ENCODE data around the gene CEMIP. TPM values are rescaled to one million over a fixed set of nuclear protein-coding genes. Genes with fewer than 3 reads are reported as not detected.

CEMIP gene
- total RNA-seq, 4 donors from 2014 or later, result 0.27 to 0.32 TPM; not detected in 2

DNA sequence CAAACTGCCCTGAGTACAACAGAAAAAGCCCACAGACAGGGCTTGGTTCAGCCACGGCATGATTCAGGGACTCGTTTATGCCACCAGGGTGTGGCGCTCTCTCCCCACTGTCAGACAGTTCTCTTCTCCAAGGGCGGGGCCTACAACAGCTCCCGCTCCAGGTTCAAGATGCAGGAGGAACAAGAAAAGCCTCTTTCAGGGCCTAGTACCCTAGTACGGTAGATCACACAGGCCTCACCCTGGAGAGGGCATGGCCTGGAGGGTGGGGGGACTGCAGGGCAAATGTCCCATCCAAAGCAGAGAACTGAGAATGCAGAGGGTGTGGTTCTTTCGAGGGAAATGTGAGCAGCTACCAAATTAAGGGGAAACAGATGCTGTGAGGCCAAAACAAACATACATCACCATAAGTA, 198.5 kb downstream of the CEMIP start:
- TF ChIP-seq EP300 (IDR thresholded peaks at IDR 0.05; ENCODE audit: low read depth), result no peak
- TF ChIP-seq, protein P1, sequence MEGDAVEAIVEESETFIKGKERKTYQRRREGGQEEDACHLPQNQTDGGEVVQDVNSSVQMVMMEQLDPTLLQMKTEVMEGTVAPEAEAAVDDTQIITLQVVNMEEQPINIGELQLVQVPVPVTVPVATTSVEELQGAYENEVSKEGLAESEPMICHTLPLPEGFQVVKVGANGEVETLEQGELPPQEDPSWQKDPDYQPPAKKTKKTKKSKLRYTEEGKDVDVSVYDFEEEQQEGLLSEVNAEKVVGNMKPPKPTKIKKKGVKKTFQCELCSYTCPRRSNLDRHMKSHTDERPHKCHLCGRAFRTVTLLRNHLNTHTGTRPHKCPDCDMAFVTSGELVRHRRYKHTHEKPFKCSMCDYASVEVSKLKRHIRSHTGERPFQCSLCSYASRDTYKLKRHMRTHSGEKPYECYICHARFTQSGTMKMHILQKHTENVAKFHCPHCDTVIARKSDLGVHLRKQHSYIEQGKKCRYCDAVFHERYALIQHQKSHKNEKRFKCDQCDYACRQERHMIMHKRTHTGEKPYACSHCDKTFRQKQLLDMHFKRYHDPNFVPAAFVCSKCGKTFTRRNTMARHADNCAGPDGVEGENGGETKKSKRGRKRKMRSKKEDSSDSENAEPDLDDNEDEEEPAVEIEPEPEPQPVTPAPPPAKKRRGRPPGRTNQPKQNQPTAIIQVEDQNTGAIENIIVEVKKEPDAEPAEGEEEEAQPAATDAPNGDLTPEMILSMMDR (IDR thresholded peaks at IDR 0.05), result peak; percentile 53 to 62 (median 56)
- no peak for TF ChIP-seq POLR2AphosphoS5 (IDR thresholded peaks at IDR 0.05)
- Histone ChIP-seq H3K9me3 (no peaks in the 10 kb centered on the region), H3K27ac (no peak overlapping the region), H3K27me3 (no peaks in the 10 kb centered on the region), H3K4me3 (no peak overlapping the region), H3K4me1 (peaks cover 0 to 4% (median 1%) of the 10 kb centered on the region in 4 donors), H3K36me3 (peaks cover 0 to 25% (median 4%) of the 10 kb centered on the region in 4 donors)
- in situ Hi-C loops (cut with MboI; ENCODE audit: low pct_ligation_motif_present in 1 of 4, low pct_unique_long_range_greater_than_20kb in 1 of 4, low sequenced_read_pairs in 3 of 4), result loop anchor here (10.0 to 25.0 kb wide), 6 partner anchors 127 to 523 kb away; no protein-coding TSS in a partner anchor
- intact Hi-C loops (cut with DNase I; ENCODE audit: low total_unique reads), result loop anchor here (5.0 kb wide), 1 partner anchor 290 kb away; no protein-coding TSS in a partner anchor
- DNase-seq, result peak; percentile 78
- WGBS, 2 donors (ENCODE audit: low coverage in 1 of 2), result 20 to 25% methylated on average over 1 to 7 of the region's 7 CpGs

DNA sequence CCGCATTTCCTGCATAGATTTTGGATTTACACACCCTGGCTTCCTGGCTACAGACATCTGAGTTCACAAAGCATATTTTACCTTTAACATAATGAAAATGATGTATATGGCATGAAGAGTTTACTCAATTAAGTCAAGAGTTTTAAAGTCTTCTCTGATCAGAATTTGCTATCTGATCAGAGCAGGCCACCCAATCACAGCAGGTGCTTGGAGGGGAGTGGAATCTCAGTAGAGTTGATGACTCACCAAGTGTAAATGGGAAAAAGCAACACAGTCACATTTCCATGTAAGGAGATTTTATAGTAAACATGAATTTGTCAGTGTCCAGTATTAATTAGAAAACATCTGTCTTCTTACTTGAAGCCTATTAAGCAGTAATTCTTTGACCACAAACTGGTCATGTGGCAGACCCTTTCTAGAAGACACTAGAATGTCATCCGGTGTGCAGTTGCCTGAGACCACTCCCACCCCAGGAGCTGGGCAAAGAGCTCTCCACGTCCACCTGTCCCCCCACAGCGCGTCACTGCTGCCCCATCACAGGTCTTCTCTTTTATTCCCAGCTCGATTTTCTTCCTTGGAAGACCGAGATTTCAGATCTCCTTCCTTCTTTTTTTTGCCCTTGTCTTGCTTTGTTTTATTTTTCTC, 199.6 kb downstream of the CEMIP start:
- H3K36me3 ChIP-seq, result peaks cover 0 to 25% (median 4%) of the 10 kb centered on the region in 4 donors
- H3K27ac ChIP-seq, result no peak overlapping the region
- in situ Hi-C loops (cut with MboI; ENCODE audit: low pct_ligation_motif_present in 1 of 4, low pct_unique_long_range_greater_than_20kb in 1 of 4, low sequenced_read_pairs in 3 of 4) (loop anchor here (10.0 to 25.0 kb wide), 6 partner anchors 126 to 524 kb away; no protein-coding TSS in a partner anchor), intact Hi-C loops (cut with DNase I; ENCODE audit: low total_unique reads) (loop anchor here (5.0 kb wide), 1 partner anchor 288 kb away; no protein-coding TSS in a partner anchor)
- TF ChIP-seq, protein P1 (IDR thresholded peaks at IDR 0.05), result no peak
- TF ChIP-seq EP300 (IDR thresholded peaks at IDR 0.05; ENCODE audit: low read depth), result no peak
- TF ChIP-seq POLR2A (IDR thresholded peaks at IDR 0.05), result no peak
- TF ChIP-seq POLR2AphosphoS5 (IDR thresholded peaks at IDR 0.05), result no peak
- H3K4me1 ChIP-seq, result peaks cover 0 to 4% (median 1%) of the 10 kb centered on the region in 4 donors
- H3K4me3 ChIP-seq, result no peak overlapping the region
- DNase-seq, result no peak
- WGBS, 2 donors (ENCODE audit: low coverage in 1 of 2), result 76 to 90% methylated on average over 2 to 7 of the region's 7 CpGs
- no peaks in the 10 kb centered on the region for H3K27me3 ChIP-seq
- no peaks in the 10 kb centered on the region for H3K9me3 ChIP-seq

DNA sequence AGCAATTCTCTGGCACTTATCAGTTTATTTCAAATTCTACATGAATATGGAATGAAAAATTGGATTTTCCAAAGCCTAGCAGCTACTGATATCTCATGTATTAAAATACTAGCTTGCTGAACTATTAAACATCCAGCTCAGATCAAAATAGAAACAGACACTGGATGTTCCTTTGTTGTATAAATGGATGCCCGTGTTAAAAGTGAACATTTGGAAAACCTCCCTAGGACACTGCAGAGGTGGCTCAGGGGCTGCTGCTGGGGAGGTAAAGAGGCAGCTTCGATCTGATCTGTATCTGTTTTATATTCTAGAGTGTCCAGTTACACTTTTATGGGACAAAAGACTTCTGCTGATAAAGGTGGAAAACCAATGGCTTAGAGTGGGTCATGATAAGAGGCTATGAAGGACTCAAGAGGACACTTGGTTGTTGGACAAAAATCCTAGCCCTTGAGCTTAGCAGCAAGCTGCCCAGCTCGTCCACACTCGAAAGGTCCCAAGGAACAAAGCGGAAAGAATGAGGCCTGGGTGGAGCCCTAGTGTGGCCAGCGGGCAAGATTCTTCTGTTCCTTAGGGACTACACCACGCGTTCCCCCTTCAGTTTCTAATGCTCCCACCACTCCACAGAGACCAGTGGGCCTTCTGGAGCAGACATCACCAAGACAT, 200.5 kb downstream of the CEMIP start:
- H3K4me3 ChIP-seq, result no peak overlapping the region
- H3K36me3 ChIP-seq, result peaks cover 0 to 25% (median 4%) of the 10 kb centered on the region in 4 donors
- no peak for TF ChIP-seq POLR2AphosphoS5 (IDR thresholded peaks at IDR 0.05)
- TF ChIP-seq POLR2A (IDR thresholded peaks at IDR 0.05), result no peak
- TF ChIP-seq, protein P1 (IDR thresholded peaks at IDR 0.05), result no peak
- TF ChIP-seq EP300 (IDR thresholded peaks at IDR 0.05; ENCODE audit: low read depth), result no peak
- intact Hi-C loops (cut with DNase I; ENCODE audit: low total_unique reads), result loop anchor here (5.0 kb wide), 1 partner anchor 288 kb away; no protein-coding TSS in a partner anchor
- no peaks in the 10 kb centered on the region for H3K27me3 ChIP-seq
- H3K4me1 ChIP-seq, result peaks cover 0 to 4% (median 1%) of the 10 kb centered on the region in 4 donors
- no peaks in the 10 kb centered on the region for H3K9me3 ChIP-seq
- in situ Hi-C loops (cut with MboI; ENCODE audit: low pct_ligation_motif_present in 1 of 4, low pct_unique_long_range_greater_than_20kb in 1 of 4, low sequenced_read_pairs in 3 of 4), result loop anchor here (10.0 to 25.0 kb wide), 6 partner anchors 125 to 525 kb away; no protein-coding TSS in a partner anchor
- H3K27ac ChIP-seq, result no peak overlapping the region
- DNase-seq, result no peak
- WGBS, 2 donors (ENCODE audit: low coverage in 1 of 2), result 56 to 84% methylated on average over 6 to 8 of the region's 8 CpGs

DNA sequence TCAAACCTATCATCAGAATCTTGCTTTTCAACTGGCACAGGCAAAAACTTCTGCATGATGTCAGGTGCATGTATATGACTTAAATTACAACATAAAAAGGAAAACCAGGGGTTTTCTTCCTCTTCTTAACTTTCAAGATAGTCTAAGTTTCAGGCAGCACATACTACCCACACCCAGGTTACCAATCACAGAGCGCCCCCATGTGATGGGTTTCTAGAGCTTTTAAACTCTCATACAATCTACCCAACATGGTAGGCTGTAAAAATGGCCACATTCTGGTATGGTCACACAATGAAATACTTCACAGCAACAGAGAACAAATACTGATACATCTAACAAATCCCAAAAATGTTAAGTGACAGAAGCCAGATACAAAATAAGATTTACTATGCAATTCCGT, 203.0 kb downstream of the CEMIP start:
- intact Hi-C loops (cut with DNase I; ENCODE audit: low total_unique reads) (no loop called here), in situ Hi-C loops (cut with MboI; ENCODE audit: low pct_ligation_motif_present in 1 of 4, low pct_unique_long_range_greater_than_20kb in 1 of 4, low sequenced_read_pairs in 3 of 4) (loop anchor here in 2 of 4 donors (10.0 to 25.0 kb wide), 2 partner anchors 280 to 283 kb away; no protein-coding TSS in a partner anchor)
- DNase-seq, result no peak
- Histone ChIP-seq H3K9me3 (no peaks in the 10 kb centered on the region), H3K27me3 (no peaks in the 10 kb centered on the region), H3K4me1 (peaks cover 0 to 9% (median 2%) of the 10 kb centered on the region in 4 donors), H3K4me3 (no peak overlapping the region), H3K36me3 (peaks cover 0 to 25% (median 4%) of the 10 kb centered on the region in 4 donors), H3K27ac (no peak overlapping the region)
- TF ChIP-seq, protein P1 (IDR thresholded peaks at IDR 0.05), result no peak
- TF ChIP-seq POLR2AphosphoS5 (IDR thresholded peaks at IDR 0.05) (no peak), EP300 (IDR thresholded peaks at IDR 0.05; ENCODE audit: low read depth) (no peak), POLR2A (IDR thresholded peaks at IDR 0.05) (no peak)
- WGBS, 2 donors (ENCODE audit: low coverage in 1 of 2), result 76 to 84% methylated on average over 2 of the region's 2 CpGs

Measured in transverse colon (tissue), 4 donors.